MM.1S (cell line): Measurements from ENCODE around the gene PPP2R5B.
A peak's percentile ranks its signal among the peaks of the same experiment; 100 is the strongest.

Experiments
- DNase-seq: peaks from one replicate; pipeline ENCODE4 v3.0.0-alpha.2; 2015
- H2AFZ ChIP-seq: fragments of 300-600 bp; sonication (generic); 2 replicates; pipeline ENCODE4 v1.6.0; 2016; ENCODE audit warnings: antibody characterized with exemption, low read length
- H3F3A ChIP-seq: fragments of 300-600 bp; sonication (generic); 2 replicates; pipeline ENCODE4 v1.6.1; 2016; ENCODE audit warnings: mild to moderate bottlenecking, antibody characterized with exemption, low read length, moderate library complexity, mixed read lengths; ENCODE audit not compliant: insufficient read depth
- H3K27ac ChIP-seq: fragments of 300-600 bp; sonication (generic); 2 replicates; pipeline ENCODE4 v1.5.1; 2016; ENCODE audit warnings: mild to moderate bottlenecking, low read length
- H3K27me3 ChIP-seq: fragments of 300-600 bp; sonication (generic); replicated peaks from 2 replicates; pipeline ENCODE4 v1.6.0; 2016; ENCODE audit warnings: low read length; ENCODE audit not compliant: insufficient read depth
- H3K36me3 ChIP-seq: fragments of 300-600 bp; sonication (generic); replicated peaks from 2 replicates; pipeline ENCODE4 v1.6.1; 2016; ENCODE audit warnings: mild to moderate bottlenecking, low read length, mixed read lengths; ENCODE audit not compliant: insufficient read depth
- H3K4me1 ChIP-seq: fragments of 300-600 bp; sonication (generic); 2 replicates; pipeline ENCODE4 v1.6.1; 2016; ENCODE audit warnings: low read length, mixed read lengths
- H3K4me2 ChIP-seq: fragments of 300-600 bp; sonication (generic); 2 replicates; pipeline ENCODE4 v1.6.0; 2016; ENCODE audit warnings: low read depth, low read length
- H3K4me3 ChIP-seq: fragments of 300-600 bp; sonication (generic); 2 replicates; pipeline ENCODE4 v1.5.1; 2016; ENCODE audit warnings: low read length, mixed read lengths
- H3K79me2 ChIP-seq: fragments of 300-600 bp; sonication (generic); 2 replicates; pipeline ENCODE4 v1.6.1; 2016; ENCODE audit warnings: mixed run types, low read length, mixed read lengths
- H3K9ac ChIP-seq: fragments of 300-600 bp; sonication (generic); 2 replicates; pipeline ENCODE4 v1.6.1; 2016; ENCODE audit warnings: low read length, mixed read lengths
- H3K9me2 ChIP-seq: fragments of 300-600 bp; sonication (generic); replicated peaks from 2 replicates; pipeline ENCODE4 v1.6.1; 2016; ENCODE audit warnings: mild to moderate bottlenecking, low read length, mixed read lengths; ENCODE audit not compliant: insufficient read depth
- H3K9me3 ChIP-seq: fragments of 300-600 bp; sonication (generic); replicated peaks from 2 replicates; pipeline ENCODE4 v1.6.1; 2016; ENCODE audit warnings: mild to moderate bottlenecking, low read length, mixed read lengths; ENCODE audit not compliant: insufficient read depth
- H4K20me1 ChIP-seq: fragments of 300-600 bp; sonication (generic); 2 replicates; pipeline ENCODE4 v1.6.1; 2016; ENCODE audit warnings: mild to moderate bottlenecking, low read length, moderate library complexity, mixed read lengths; ENCODE audit not compliant: insufficient read depth
- CTCF ChIP-seq: fragments of 300-600 bp; sonication (generic); IDR thresholded peaks from 2 replicates; pipeline ENCODE4 v1.5.1; 2016; ENCODE audit warnings: antibody characterized with exemption, low read length, mixed read lengths
- EZH2 ChIP-seq: fragments of 300-600 bp; sonication (generic); optimal IDR thresholded peaks from 2 replicates; pipeline ENCODE3; 2017; ENCODE audit warnings: low read depth, mild to moderate bottlenecking, antibody characterized with exemption, low read length, mixed read lengths
- EZH2phosphoT487 ChIP-seq: fragments of 300-600 bp; sonication (generic); IDR thresholded peaks from 2 replicates; pipeline ENCODE4 v1.6.1; 2018; ENCODE audit warnings: antibody characterized with exemption, low read length

Gene PPP2R5B

GRCh38 chr11:64894070-64894811, 30.2 kb upstream of the PPP2R5B start:
- no peak overlapping the region for H2AFZ ChIP-seq
- H3K9me3 ChIP-seq, result no peaks in the 10 kb centered on the region
- H3K79me2 ChIP-seq, result no peaks in the 10 kb centered on the region
- H3K4me2 ChIP-seq, result no peak overlapping the region
- no peak overlapping the region for H3K9ac ChIP-seq
- H3K9me2 ChIP-seq, result no peaks in the 10 kb centered on the region
- no peaks in the 10 kb centered on the region for H3K36me3 ChIP-seq
- H3K4me1 ChIP-seq, result no peaks in the 10 kb centered on the region
- H4K20me1 ChIP-seq, result no peaks in the 10 kb centered on the region
- H3F3A ChIP-seq, result no peaks in the 10 kb centered on the region
- TF ChIP-seq CTCF (peak; percentile 95), EZH2 (no peak)
- no peak overlapping the region for H3K27ac ChIP-seq
- no peaks in the 10 kb centered on the region for H3K27me3 ChIP-seq
- H3K4me3 ChIP-seq, result no peak overlapping the region
- peak; percentile 73 for DNase-seq

- no peaks in the 10 kb centered on the region for H3K36me3 ChIP-seq
Measured at GRCh38 chr11:64894812-64895452, 29.6 kb upstream of the PPP2R5B start.

GRCh38 chr11:64896448-64897022, 28.0 kb upstream of the PPP2R5B start:
- TF ChIP-seq EZH2 (no peak), CTCF (no peak), EZH2phosphoT487 (no peak)
- no peak for DNase-seq
- Histone ChIP-seq H3K9me3 (no peaks in the 10 kb centered on the region), H3K4me3 (no peak overlapping the region), H4K20me1 (no peaks in the 10 kb centered on the region), H3K4me2 (no peak overlapping the region), H2AFZ (no peak overlapping the region), H3K9ac (no peak overlapping the region), H3K9me2 (no peaks in the 10 kb centered on the region), H3K79me2 (no peaks in the 10 kb centered on the region), H3F3A (no peaks in the 10 kb centered on the region), H3K36me3 (no peaks in the 10 kb centered on the region), H3K4me1 (no peaks in the 10 kb centered on the region), H3K27ac (no peak overlapping the region), H3K27me3 (no peaks in the 10 kb centered on the region)

More at GRCh38 chr11:64894812-64895452, 29.6 kb upstream of the PPP2R5B start:
- no peaks in the 10 kb centered on the region for H3K27me3 ChIP-seq
- no peak overlapping the region for H3K27ac ChIP-seq
- no peaks in the 10 kb centered on the region for H3K9me2 ChIP-seq
- H3K9ac ChIP-seq, result no peak overlapping the region
- TF ChIP-seq EZH2 (no peak), CTCF (no peak), EZH2phosphoT487 (no peak)
- no peak for DNase-seq
- no peaks in the 10 kb centered on the region for H3K4me1 ChIP-seq
- no peaks in the 10 kb centered on the region for H3F3A ChIP-seq
- H3K9me3 ChIP-seq, result no peaks in the 10 kb centered on the region
- H4K20me1 ChIP-seq, result no peaks in the 10 kb centered on the region
- no peak overlapping the region for H3K4me2 ChIP-seq
- H3K4me3 ChIP-seq, result no peak overlapping the region
- H3K79me2 ChIP-seq, result no peaks in the 10 kb centered on the region
- H2AFZ ChIP-seq, result no peak overlapping the region
